ENCODE results near the gene ATP6V0E1.

Gene ATP6V0E1

DNA sequence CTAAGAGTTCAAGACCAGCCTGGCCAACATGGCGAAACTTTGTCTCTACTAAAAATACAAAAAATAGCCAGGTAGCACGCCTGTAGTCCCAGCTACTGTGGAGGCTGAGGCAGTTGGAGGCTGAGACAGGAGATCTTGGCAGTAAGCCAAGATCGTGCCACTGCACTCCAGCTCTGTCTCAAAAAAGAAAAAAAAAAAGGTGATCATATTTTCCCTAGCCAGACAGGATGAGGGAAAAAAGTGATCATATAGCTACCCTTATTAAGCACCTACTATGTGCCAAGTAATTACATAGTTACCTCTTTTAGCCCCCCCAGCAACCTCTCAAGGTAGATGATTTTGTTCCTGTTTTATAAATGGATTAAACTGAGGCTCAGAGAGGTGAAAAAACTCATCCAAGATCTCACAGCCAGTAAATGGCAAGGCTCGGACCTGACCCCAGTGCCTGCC lies 42.5 kb upstream of the ATP6V0E1 start:
- peak in 1 of 2 donors; percentile 24 for DNase-seq (ENCODE audit: low read depth in 2 of 2)
- TF ChIP-seq, protein P1, sequence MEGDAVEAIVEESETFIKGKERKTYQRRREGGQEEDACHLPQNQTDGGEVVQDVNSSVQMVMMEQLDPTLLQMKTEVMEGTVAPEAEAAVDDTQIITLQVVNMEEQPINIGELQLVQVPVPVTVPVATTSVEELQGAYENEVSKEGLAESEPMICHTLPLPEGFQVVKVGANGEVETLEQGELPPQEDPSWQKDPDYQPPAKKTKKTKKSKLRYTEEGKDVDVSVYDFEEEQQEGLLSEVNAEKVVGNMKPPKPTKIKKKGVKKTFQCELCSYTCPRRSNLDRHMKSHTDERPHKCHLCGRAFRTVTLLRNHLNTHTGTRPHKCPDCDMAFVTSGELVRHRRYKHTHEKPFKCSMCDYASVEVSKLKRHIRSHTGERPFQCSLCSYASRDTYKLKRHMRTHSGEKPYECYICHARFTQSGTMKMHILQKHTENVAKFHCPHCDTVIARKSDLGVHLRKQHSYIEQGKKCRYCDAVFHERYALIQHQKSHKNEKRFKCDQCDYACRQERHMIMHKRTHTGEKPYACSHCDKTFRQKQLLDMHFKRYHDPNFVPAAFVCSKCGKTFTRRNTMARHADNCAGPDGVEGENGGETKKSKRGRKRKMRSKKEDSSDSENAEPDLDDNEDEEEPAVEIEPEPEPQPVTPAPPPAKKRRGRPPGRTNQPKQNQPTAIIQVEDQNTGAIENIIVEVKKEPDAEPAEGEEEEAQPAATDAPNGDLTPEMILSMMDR (IDR thresholded peaks at IDR 0.05; ENCODE audit: low read depth, low read length), result no peak

GRCh38 chr5:172942556-172942955 lies 41.0 kb upstream of the ATP6V0E1 start:
- TF ChIP-seq, protein P1 (IDR thresholded peaks at IDR 0.05; ENCODE audit: low read depth, low read length), result no peak
- H3K4me3 ChIP-seq (replicated peaks in 1 of 2; ENCODE audit: low read depth in 2 of 2, low read length in 2 of 2), result no peak overlapping the region
- no peak for DNase-seq (ENCODE audit: low read depth in 2 of 2)

More for the DNA sequence above, 42.5 kb upstream of the ATP6V0E1 start:
- no peak overlapping the region for H3K4me3 ChIP-seq (replicated peaks in 1 of 2; ENCODE audit: low read depth in 2 of 2, low read length in 2 of 2)

DNA sequence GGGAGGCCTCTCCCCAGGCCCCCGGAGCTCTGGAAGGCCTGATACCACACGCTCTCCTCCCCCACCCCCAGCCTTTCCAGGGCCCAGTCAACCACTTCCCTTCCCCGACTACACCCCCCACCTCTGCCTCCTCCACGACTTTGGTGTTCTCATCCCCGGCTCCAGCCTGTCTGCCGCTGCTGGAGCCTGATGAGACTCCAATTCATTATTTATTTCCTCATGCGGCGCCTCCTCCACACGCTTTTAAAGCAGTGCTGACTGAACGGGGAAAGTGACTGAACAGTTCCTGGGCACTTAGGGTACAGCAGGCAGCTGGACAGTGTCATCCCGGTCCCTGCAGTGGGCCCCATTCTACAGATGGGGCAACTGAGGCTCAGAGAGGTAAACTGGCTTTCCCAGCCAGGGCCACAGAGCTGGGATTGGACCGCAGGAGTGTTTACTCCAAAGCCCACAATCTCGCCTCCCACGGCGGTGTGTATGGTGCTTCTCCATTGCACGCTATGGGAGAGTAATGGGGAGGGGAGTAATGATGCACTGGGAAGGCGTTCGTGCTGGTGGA lies 40.2 kb upstream of the ATP6V0E1 start:
- peak; percentile 75 to 89 for DNase-seq (ENCODE audit: low read depth in 2 of 2)
- TF ChIP-seq, protein P1 (IDR thresholded peaks at IDR 0.05; ENCODE audit: low read depth, low read length), result no peak
- H3K4me3 ChIP-seq (replicated peaks in 1 of 2; ENCODE audit: low read depth in 2 of 2, low read length in 2 of 2), result no peak overlapping the region

GRCh38 chr5:172943906-172944305 lies 39.7 kb upstream of the ATP6V0E1 start:
- DNase-seq (ENCODE audit: low read depth in 2 of 2), result peak in 1 of 2 donors; percentile 19

DNA sequence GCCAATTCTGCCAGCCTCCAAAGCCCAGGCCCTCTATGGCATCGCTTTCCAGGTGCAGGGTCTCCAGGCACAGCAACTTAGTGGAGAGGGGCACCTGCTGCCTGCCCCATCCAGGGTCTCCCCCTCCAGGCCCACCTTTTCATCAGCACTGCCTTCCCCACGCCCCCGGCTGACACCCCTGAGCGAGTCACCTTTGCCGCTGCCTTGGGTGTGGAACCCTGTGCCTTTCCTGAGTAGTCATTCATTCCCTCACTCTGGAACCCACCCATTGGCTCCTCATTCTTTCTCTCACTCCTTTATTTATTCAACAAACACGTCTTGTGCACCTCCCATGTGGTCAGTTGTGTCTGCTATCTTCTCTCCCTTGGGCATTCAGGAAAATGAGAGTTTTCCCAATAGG lies 38.8 kb upstream of the ATP6V0E1 start:
- no peak overlapping the region for H3K4me3 ChIP-seq (replicated peaks in 1 of 2; ENCODE audit: low read depth in 2 of 2, low read length in 2 of 2)
- DNase-seq (ENCODE audit: low read depth in 2 of 2), result peak in 1 of 2 donors; percentile 37
- TF ChIP-seq, protein P1 (IDR thresholded peaks at IDR 0.05; ENCODE audit: low read depth, low read length), result no peak

More at GRCh38 chr5:172943906-172944305, 39.7 kb upstream of the ATP6V0E1 start:
- no peak overlapping the region for H3K4me3 ChIP-seq (replicated peaks in 1 of 2; ENCODE audit: low read depth in 2 of 2, low read length in 2 of 2)
- TF ChIP-seq, protein P1 (IDR thresholded peaks at IDR 0.05; ENCODE audit: low read depth, low read length), result no peak

DNA sequence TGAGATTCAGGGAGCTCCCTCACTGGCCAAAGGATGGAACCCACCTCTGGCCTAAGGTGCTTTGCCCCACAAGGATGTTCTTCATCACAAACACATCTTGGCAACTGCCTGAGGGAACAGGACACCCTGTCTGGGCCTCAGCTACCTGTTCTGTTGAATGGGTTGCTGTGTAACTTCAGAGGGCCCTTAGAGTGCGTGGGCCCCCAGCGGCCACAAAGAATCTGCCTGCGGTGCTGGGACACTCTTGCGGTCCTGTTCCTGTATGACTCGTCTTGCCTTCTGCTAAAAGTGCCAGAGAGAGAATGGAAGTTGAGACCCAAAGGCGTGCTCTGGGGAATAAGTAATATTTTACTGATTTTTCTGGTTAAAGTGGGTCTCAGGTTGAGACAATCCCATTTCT lies 38.4 kb upstream of the ATP6V0E1 start:
- H3K4me3 ChIP-seq (replicated peaks in 1 of 2; ENCODE audit: low read depth in 2 of 2, low read length in 2 of 2), result no peak overlapping the region
- TF ChIP-seq, protein P1 (IDR thresholded peaks at IDR 0.05; ENCODE audit: low read depth, low read length), result no peak
- no peak for DNase-seq (ENCODE audit: low read depth in 2 of 2)

- no peak overlapping the region for H3K4me3 ChIP-seq (replicated peaks in 1 of 2; ENCODE audit: low read depth in 2 of 2, low read length in 2 of 2)
- TF ChIP-seq, protein P1 (IDR thresholded peaks at IDR 0.05; ENCODE audit: low read depth, low read length), result no peak
- no peak for DNase-seq (ENCODE audit: low read depth in 2 of 2)
These were observed 37.4 kb upstream of the ATP6V0E1 start for GRCh38 chr5:172946146-172946545.

Data from cardiac fibroblast (primary cell).